HG02623 (cell line): ENCODE data around the gene FBL.

Source experiments
- ATAC-seq: cut with Tn5 transposase; IDR thresholded peaks from one replicate; pipeline ENCODE4 v1.9.1; 2021; ENCODE audit warnings: moderate library complexity; ENCODE audit not compliant: unreplicated experiment

Gene FBL

GRCh38 chr19:39843919-39844793 lies 2.0 kb downstream of the FBL start:
- ATAC-seq = no peak

GRCh38 chr19:39842693-39843435 lies 3.3 kb downstream of the FBL start:
- ATAC-seq = no peak

DNA sequence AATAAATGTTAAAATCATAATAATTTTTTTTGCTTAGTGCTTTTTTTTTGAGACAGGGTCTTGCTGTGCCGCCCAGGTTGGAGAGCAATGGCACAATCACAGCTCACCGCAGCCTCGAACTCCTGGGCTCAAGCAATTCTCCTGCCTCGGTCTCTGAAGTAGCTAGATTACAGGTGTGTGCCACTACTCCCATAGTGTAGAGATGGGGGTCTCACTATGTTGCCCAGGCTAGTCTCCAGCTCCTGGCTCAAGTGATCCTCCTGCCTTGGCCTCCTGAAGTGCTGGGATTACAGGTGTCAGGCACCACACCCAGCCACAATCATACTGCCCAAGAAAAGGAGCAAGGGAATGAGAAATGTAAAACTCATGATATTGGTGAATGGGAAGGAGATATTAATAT lies 5.1 kb downstream of the FBL start:
- ATAC-seq = no peak

DNA sequence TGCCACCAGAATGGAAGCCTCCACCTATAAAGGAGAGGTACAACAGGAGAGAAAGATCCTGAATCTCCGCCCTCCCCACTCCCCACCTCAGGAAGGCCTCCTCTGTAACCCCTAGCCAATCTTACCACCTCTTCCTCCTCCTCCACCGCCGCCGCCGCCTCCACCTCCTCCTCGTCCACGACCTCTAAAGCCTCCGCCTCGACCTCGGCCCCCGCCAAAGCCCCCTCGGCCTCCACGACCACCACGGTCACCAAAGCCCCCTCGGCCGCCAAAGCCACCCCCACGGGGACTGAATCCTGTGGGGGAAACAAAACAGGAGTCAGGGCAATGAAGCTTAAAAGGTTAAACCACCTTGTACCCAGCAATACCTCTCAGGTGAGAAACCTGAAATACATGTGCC lies 5.7 kb downstream of the FBL start:
- no peak for ATAC-seq

GRCh38 chr19:39839678-39840327 lies 6.4 kb downstream of the FBL start:
- no peak for ATAC-seq

DNA sequence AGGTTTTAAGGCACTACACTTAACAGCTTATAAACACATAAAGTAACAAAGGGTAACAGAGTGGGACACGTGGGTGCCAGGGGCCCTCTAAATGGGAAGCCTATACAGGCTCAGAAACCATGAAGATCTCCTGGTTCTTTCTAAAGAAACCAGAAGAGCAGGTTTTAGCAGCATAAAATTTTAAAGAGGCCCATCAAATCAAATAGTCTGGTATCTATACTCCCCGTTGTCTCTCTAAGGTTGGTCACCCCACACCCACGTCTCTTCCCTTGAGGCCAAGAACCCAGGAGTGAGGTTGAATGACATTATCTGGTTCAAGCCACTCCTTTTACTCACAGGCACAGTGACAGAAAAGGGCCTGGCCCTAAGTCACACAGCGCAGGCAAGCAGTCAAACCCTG lies 7.6 kb downstream of the FBL start:
- no peak for ATAC-seq

- ATAC-seq = no peak
These were observed 8.2 kb downstream of the FBL start for GRCh38 chr19:39837978-39838377.

DNA sequence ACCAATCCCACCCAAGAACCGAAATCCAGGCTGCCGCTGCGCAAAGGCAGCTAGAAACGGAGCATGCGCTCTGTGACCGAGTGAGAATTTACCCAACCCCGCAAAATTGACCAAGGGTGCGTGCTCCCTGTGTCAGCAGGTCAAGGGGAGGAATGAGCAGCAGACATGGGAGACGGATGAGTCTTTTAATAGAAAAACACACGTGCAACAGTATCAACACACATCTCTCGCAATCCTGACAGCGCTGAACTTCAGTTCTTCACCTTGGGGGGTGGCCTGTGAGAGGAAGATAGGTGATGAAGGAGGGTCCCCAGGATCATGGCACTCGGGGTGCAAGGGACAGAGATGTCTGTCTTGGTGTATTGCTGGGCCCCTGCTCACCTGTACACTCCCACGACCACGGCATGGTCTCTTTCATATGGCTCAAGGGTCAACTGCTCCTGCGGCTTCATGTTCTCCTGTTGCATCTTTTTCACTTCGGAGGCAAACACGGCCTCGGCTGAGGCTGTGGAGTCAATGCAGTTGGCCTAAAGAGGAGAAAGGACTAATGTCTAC lies 11.8 kb downstream of the FBL start:
- ATAC-seq = no peak

DNA sequence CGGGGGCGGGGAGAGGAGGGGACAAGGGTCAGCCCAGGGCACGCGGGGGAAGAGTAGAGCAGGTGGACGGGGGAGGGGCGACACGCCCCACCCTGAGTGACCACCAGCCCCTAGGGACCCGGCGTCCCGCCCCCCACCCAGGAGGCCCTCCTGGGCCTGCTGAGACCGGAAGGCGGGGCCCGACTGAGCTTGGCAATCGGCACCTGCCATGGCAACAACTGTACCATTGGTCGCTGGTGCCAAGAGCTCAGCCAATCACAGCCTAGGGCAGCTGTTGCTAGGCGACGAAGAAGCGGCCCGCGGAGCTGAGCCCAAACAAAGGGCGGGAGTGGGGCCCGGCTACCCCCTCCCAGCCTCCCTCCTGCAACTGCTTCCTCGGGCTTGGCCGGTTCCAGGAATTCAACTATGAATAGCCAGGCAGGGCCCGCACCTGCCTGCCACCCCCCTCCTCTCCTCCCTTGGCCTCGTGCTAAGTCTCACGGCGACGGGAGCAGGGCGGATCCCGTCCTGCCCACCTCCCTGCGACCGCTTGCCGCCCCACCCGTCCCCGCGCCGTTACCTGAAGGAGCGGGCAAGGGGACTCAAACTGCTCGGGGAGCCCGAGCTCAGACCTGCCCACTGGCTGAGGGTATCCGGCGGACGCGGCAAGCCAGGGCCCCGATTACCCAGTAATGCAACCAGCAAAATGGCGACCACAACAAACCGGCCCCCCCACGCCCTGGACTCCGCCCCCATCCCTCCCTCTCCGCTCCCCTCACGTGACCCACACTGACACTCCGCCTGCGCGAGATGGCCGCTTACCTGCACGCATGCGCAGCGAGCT lies 12.5 kb downstream of the FBL start, which contains the start of gene DYRK1B:
TSS of gene DYRK1B (minus strand) at position 699 of the 823 bp plus-strand sequence. CDS start 2,295 bp downstream, outside the sequence.
- ATAC-seq = peak; percentile 88

- ATAC-seq = no peak
These were observed 13.1 kb downstream of the FBL start for GRCh38 chr19:39833160-39833463.

DNA sequence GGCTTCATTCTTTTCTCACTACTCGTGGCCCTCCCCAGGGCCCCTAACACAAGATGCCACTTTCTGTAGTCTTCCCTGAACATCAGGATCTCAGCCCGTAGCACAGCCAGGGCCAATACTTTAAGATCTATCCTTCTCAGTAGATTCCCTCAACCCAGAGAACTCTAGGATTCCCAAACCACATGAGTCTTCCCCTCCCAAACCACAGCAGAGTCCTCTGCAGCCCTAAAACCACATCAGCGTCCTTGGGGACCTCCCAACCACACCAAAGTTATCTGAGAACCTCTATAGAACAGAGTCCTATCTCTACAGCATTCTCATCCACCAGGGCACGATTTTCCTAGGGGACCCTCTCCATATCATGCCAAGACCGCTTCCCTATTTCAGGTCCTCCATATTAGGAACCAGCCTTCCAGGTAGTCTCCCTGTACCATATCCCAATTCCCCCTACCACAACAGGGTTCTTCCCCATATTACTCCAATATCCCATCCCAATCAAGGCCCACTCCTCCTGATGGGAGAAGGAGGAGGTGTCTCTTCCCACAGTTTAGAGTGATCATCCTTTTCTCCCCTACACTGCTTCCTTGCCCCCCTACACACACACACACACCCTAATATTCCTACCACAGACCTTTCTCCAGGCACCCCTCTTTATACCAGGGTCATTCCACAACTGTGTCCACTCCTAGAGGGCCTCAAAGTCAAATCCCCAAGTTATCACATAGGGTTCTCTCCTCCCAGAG lies 13.7 kb downstream of the FBL start:
- ATAC-seq = no peak

GRCh38 chr19:39831679-39832078 lies 14.5 kb downstream of the FBL start:
- ATAC-seq = no peak

GRCh38 chr19:39830847-39831246 lies 15.3 kb downstream of the FBL start:
- no peak for ATAC-seq

DNA sequence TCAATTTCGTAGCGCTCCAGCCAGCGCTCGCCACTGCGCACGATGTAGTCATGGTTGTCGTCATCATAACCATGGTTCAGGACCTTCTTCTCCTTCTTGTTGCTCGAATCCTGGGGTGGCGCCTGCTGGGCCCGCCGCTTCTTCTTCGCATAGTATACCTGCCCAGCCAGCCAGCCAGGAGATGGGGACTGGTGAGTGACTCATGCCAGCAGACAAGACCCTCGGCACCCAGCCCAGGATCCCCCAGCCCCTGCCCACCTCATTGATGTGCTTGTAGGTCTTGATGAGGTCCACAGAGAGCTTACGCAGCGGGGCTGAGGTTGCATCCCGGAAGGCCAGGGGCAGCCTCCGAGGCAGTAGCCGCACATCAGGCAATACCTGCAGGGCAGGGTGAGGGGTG lies 15.8 kb downstream of the FBL start:
- no peak for ATAC-seq

DNA sequence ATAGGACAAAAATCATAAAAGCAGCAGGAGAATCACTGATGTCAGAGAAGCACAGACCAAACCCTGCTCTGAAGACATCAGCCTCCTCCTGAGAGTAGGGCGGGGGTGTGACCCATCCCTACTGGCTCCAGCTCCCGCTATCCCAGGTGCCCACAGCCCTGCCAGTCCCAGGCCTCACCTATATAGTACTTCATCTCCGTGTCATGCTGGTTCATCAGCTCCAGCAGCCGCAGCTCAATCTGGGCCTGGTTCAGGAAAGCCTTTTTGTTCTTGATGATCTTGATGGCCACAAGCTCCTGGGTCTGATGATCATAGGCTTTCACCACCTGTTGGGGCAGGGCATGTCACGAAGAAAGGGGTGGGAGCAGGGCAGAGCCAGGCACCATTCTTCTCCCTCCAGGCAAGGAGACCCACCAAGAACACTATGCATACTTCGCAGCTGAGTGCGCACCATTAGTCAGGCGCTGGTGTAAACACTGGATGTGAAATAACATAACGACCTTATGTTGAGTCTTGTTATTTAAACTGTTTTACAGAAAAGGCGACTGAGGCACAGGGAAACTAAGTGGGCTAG lies 16.4 kb downstream of the FBL start:
- no peak for ATAC-seq

- ATAC-seq = no peak
These were observed 17.5 kb downstream of the FBL start for GRCh38 chr19:39828654-39829032.

DNA sequence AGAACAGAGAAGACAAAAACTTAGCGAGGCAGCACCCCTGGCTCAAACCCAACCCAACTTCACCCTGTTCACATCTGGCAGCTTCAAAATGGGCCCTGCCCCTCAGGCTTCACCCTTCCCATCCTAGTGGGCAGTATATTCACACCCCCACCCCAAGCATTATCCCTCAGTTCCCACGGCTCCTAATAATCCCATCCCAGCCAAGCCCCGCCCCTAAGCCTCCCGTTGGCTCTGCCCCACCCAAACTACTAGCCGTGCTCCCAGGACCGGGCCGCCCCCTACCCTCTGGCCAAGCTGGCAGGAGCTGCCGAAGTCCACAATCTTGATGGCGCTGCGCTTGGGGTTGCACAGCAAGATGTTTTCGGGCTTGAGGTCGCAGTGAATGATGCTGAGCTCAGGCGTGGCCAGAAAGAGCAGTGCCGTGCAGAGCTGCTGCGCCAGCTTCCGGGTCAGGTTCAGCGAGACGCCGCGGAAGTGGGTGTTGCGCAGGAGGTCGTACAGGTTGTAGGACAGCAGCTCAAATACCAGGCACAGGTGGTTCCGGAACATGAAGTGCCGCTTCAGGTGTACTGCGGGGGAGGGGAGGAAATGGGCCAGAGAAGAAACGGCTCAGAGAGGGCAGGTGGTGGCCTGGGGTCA lies 18.0 kb downstream of the FBL start:
- ATAC-seq = no peak

DNA sequence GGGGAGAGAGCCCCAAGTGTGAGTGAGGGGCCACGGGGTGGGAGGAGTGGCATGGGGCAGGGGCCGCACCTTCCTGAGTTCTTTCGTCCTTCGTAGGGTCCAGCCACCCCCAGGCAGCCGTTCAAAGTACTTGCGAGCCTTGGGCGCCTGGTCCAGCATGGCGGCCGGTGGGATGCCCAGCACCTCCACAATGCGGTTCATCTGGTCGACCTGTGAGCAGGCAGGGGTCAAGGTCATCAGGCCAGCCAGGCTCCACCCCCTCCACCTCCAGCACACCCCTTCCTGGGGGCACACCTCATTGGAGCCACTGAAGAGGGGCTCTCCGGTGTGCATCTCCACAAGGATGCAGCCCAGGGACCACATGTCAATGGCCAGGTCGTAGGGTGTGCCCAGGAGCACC lies 19.0 kb downstream of the FBL start:
- ATAC-seq = no peak

GRCh38 chr19:39826311-39826945 lies 19.8 kb downstream of the FBL start:
- no peak for ATAC-seq
